WTC11 (cell line): ENCODE data around the gene NOL9. TPM values are rescaled to one million over a fixed set of nuclear protein-coding genes. Genes with fewer than 3 reads are reported as not detected.

Experiments
- ATF1 ChIP-seq: sonication (generic); formaldehyde crosslinking; IDR thresholded peaks from 2 replicates; pipeline ENCODE4 v1.8.1; 2023; ENCODE audit warnings: mild to moderate bottlenecking, moderate library complexity, missing genetic modification reagents
- ETV6 ChIP-seq: sonication (generic); formaldehyde crosslinking; IDR thresholded peaks from 2 replicates; pipeline ENCODE4 v1.8.1; 2022; ENCODE audit warnings: mild to moderate bottlenecking, missing genetic modification reagents
- FOXJ3 ChIP-seq: sonication (generic); formaldehyde crosslinking; IDR thresholded peaks from 2 replicates; pipeline ENCODE4 v1.9.0; 2021; ENCODE audit warnings: missing genetic modification reagents, mild to moderate bottlenecking, borderline replicate concordance
- GABPB1 ChIP-seq: sonication (generic); formaldehyde crosslinking; IDR thresholded peaks from 2 replicates; pipeline ENCODE4 v1.8.1; 2023; ENCODE audit warnings: mild to moderate bottlenecking, missing genetic modification reagents
- GRHL2 ChIP-seq: fragments of 250-450 bp; sonication (Bioruptor Pico); IDR thresholded peaks from 2 replicates; pipeline ENCODE4 v1.8.0; 2022; ENCODE audit warnings: mild to moderate bottlenecking, moderate library complexity; ENCODE audit not compliant: insufficient replicate concordance, severe bottlenecking
- GTF2I ChIP-seq: fragments of 250-450 bp; sonication (Bioruptor Pico); conservative IDR thresholded peaks from 2 replicates; pipeline ENCODE4 v1.4.0; 2021; ENCODE audit warnings: mild to moderate bottlenecking
- IRF2 ChIP-seq: sonication (generic); formaldehyde crosslinking; IDR thresholded peaks from 2 replicates; pipeline ENCODE4 v1.8.0; 2022; ENCODE audit warnings: low read depth, missing genetic modification reagents, borderline replicate concordance
- JUN ChIP-seq: sonication (generic); formaldehyde crosslinking; IDR thresholded peaks from 2 replicates; pipeline ENCODE4 v1.8.0; 2023; ENCODE audit warnings: mild to moderate bottlenecking, missing genetic modification reagents
- MYBL2 ChIP-seq: sonication (generic); formaldehyde crosslinking; IDR thresholded peaks from 2 replicates; pipeline ENCODE4 v1.8.1; 2023; ENCODE audit warnings: mild to moderate bottlenecking, moderate library complexity, missing genetic modification reagents
- NFYB ChIP-seq: sonication (generic); formaldehyde crosslinking; conservative IDR thresholded peaks from 2 replicates; pipeline ENCODE4 v1.8.0; 2022; ENCODE audit warnings: low read depth, missing genetic modification reagents
- PRRX2 ChIP-seq: fragments of 250-450 bp; sonication (Bioruptor Pico); IDR thresholded peaks from 2 replicates; pipeline ENCODE4 v1.8.0; 2021; ENCODE audit warnings: mild to moderate bottlenecking
- RELA ChIP-seq: sonication (generic); formaldehyde crosslinking; IDR thresholded peaks from 2 replicates; pipeline ENCODE4 v1.8.1; 2022; ENCODE audit warnings: missing genetic modification reagents, mild to moderate bottlenecking, borderline replicate concordance
- RORB ChIP-seq: fragments of 250-450 bp; sonication (Bioruptor Pico); IDR thresholded peaks from 2 replicates; pipeline ENCODE4 v1.9.0; 2021; ENCODE audit warnings: mild to moderate bottlenecking
- SMAD3 ChIP-seq: sonication (generic); formaldehyde crosslinking; IDR thresholded peaks from 2 replicates; pipeline ENCODE4 v1.8.0; 2022; ENCODE audit warnings: missing genetic modification reagents, mild to moderate bottlenecking, borderline replicate concordance
- ZBTB21 ChIP-seq: sonication (generic); formaldehyde crosslinking; IDR thresholded peaks from 2 replicates; pipeline ENCODE4 v1.8.1; 2023; ENCODE audit warnings: mild to moderate bottlenecking, missing genetic modification reagents, borderline replicate concordance
- ZNF219 ChIP-seq: sonication (generic); formaldehyde crosslinking; IDR thresholded peaks from 2 replicates; pipeline ENCODE4 v1.8.0; 2023; ENCODE audit warnings: missing genetic modification reagents, mild to moderate bottlenecking, borderline replicate concordance
- ZNF232 ChIP-seq: sonication (generic); formaldehyde crosslinking; IDR thresholded peaks from 2 replicates; pipeline ENCODE4 v1.8.0; 2022; ENCODE audit warnings: mild to moderate bottlenecking, missing genetic modification reagents
- ZNF263 ChIP-seq: sonication (generic); formaldehyde crosslinking; IDR thresholded peaks from 2 replicates; pipeline ENCODE4 v1.8.1; 2022; ENCODE audit warnings: low read depth, mild to moderate bottlenecking, moderate library complexity, missing genetic modification reagents
- total RNA-seq: library from RNA; stranded (reverse); gene quantifications from 3 replicates; pipeline ENCODE4 v1.2.3, GENCODE V29; 2021
- TF ChIP-seq, protein P1 (sequence below): sonication (generic); formaldehyde crosslinking; conservative IDR thresholded peaks from 2 replicates; pipeline ENCODE4 v1.8.1; 2023; ENCODE audit warnings: mild to moderate bottlenecking, low read depth, missing genetic modification reagents, moderate library complexity
- TF ChIP-seq, protein P2 (sequence below): sonication (generic); formaldehyde crosslinking; IDR thresholded peaks from 2 replicates; pipeline ENCODE4 v1.8.1; 2023; ENCODE audit warnings: mild to moderate bottlenecking, missing genetic modification reagents, borderline replicate concordance
- TF ChIP-seq, protein P3 (sequence below): sonication (generic); formaldehyde crosslinking; IDR thresholded peaks from 2 replicates; pipeline ENCODE4 v1.8.0; 2022; ENCODE audit warnings: mild to moderate bottlenecking, missing genetic modification reagents
- TF ChIP-seq, protein P4 (sequence below): sonication (generic); formaldehyde crosslinking; IDR thresholded peaks from 2 replicates; pipeline ENCODE4 v1.8.1; 2022; ENCODE audit warnings: mild to moderate bottlenecking, missing genetic modification reagents, moderate library complexity, borderline replicate concordance
- TF ChIP-seq, protein P5 (sequence below): fragments of 250-450 bp; sonication (Bioruptor Pico); IDR thresholded peaks from 2 replicates; pipeline ENCODE4 v1.9.0; 2021; ENCODE audit warnings: mild to moderate bottlenecking
- TF ChIP-seq, protein P6 (sequence below): sonication (generic); formaldehyde crosslinking; IDR thresholded peaks from 2 replicates; pipeline ENCODE4 v1.8.1; 2022; ENCODE audit warnings: low read depth, mild to moderate bottlenecking, moderate library complexity, missing genetic modification reagents, borderline replicate concordance
- TF ChIP-seq, protein P7 (sequence below): sonication (generic); formaldehyde crosslinking; IDR thresholded peaks from 2 replicates; pipeline ENCODE4 v1.8.0; 2022; ENCODE audit warnings: mild to moderate bottlenecking, missing genetic modification reagents

NOL9 gene
- total RNA-seq, 1 experiment from 2014 or later: 37.4 TPM

DNA sequence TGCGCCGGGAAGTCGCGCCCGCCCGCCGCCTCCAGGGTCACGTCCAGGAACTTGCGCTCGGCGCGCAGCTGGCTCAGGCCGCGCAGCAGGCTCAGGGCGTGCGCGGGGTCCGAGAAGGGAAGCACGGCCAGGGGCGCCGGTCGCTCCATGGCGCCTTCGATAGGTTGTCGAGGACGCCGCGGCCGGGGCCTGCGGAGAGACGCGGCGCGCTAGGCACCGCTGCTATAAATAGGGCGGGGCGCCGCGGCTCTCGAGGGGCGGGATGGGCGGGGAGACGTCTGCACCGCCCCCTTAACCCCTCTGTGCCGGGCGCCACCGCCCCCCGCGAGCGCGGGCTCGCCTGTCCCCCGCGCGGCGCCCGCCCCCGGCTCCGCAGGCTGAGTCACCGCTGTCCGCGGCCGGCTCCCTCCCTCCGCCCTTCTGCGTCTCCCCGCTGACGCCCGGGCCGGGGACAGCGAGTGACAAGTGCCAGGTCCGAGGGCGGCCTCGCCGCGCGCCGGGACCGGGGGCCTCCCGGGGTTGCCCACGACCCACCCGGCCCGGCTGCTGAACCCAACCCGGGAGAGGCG, 48.4 kb upstream of the NOL9 start, which contains the start of gene KLHL21 (continued):
- TF ChIP-seq, protein P1, sequence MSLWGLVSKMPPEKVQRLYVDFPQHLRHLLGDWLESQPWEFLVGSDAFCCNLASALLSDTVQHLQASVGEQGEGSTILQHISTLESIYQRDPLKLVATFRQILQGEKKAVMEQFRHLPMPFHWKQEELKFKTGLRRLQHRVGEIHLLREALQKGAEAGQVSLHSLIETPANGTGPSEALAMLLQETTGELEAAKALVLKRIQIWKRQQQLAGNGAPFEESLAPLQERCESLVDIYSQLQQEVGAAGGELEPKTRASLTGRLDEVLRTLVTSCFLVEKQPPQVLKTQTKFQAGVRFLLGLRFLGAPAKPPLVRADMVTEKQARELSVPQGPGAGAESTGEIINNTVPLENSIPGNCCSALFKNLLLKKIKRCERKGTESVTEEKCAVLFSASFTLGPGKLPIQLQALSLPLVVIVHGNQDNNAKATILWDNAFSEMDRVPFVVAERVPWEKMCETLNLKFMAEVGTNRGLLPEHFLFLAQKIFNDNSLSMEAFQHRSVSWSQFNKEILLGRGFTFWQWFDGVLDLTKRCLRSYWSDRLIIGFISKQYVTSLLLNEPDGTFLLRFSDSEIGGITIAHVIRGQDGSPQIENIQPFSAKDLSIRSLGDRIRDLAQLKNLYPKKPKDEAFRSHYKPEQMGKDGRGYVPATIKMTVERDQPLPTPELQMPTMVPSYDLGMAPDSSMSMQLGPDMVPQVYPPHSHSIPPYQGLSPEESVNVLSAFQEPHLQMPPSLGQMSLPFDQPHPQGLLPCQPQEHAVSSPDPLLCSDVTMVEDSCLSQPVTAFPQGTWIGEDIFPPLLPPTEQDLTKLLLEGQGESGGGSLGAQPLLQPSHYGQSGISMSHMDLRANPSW (CRISPR knock-in tag): no peak
- TF ChIP-seq ZNF232 (no peak), NFYB (CRISPR knock-in tag) (no peak), MYBL2 (CRISPR knock-in tag) (no peak), FOXJ3 (CRISPR knock-in tag) (no peak), GTF2I (no peak), PRRX2 (CRISPR knock-in tag) (no peak), ZNF219 (CRISPR knock-in tag) (0 out of 2 replicates have a peak, but pooled peaks have one; percentile 45), GABPB1 (CRISPR knock-in tag) (no peak), ETV6 (CRISPR knock-in tag) (no peak), RELA (no peak), IRF2 (CRISPR knock-in tag) (no peak), ZBTB21 (no peak), JUN (0 out of 2 replicates have a peak, but pooled peaks have one; percentile 33), ATF1 (CRISPR knock-in tag) (no peak), SMAD3 (CRISPR knock-in tag) (no peak), ZNF263 (CRISPR knock-in tag) (no peak), GRHL2 (CRISPR knock-in tag) (no peak), RORB (CRISPR knock-in tag) (no peak)
- TF ChIP-seq, protein P2, sequence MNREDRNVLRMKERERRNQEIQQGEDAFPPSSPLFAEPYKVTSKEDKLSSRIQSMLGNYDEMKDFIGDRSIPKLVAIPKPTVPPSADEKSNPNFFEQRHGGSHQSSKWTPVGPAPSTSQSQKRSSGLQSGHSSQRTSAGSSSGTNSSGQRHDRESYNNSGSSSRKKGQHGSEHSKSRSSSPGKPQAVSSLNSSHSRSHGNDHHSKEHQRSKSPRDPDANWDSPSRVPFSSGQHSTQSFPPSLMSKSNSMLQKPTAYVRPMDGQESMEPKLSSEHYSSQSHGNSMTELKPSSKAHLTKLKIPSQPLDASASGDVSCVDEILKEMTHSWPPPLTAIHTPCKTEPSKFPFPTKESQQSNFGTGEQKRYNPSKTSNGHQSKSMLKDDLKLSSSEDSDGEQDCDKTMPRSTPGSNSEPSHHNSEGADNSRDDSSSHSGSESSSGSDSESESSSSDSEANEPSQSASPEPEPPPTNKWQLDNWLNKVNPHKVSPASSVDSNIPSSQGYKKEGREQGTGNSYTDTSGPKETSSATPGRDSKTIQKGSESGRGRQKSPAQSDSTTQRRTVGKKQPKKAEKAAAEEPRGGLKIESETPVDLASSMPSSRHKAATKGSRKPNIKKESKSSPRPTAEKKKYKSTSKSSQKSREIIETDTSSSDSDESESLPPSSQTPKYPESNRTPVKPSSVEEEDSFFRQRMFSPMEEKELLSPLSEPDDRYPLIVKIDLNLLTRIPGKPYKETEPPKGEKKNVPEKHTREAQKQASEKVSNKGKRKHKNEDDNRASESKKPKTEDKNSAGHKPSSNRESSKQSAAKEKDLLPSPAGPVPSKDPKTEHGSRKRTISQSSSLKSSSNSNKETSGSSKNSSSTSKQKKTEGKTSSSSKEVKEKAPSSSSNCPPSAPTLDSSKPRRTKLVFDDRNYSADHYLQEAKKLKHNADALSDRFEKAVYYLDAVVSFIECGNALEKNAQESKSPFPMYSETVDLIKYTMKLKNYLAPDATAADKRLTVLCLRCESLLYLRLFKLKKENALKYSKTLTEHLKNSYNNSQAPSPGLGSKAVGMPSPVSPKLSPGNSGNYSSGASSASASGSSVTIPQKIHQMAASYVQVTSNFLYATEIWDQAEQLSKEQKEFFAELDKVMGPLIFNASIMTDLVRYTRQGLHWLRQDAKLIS (CRISPR knock-in tag): no peak; the same call in 1 of the 2 replicates
- TF ChIP-seq, protein P3, sequence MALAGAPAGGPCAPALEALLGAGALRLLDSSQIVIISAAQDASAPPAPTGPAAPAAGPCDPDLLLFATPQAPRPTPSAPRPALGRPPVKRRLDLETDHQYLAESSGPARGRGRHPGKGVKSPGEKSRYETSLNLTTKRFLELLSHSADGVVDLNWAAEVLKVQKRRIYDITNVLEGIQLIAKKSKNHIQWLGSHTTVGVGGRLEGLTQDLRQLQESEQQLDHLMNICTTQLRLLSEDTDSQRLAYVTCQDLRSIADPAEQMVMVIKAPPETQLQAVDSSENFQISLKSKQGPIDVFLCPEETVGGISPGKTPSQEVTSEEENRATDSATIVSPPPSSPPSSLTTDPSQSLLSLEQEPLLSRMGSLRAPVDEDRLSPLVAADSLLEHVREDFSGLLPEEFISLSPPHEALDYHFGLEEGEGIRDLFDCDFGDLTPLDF (CRISPR knock-in tag): no peak
- TF ChIP-seq, protein P4, sequence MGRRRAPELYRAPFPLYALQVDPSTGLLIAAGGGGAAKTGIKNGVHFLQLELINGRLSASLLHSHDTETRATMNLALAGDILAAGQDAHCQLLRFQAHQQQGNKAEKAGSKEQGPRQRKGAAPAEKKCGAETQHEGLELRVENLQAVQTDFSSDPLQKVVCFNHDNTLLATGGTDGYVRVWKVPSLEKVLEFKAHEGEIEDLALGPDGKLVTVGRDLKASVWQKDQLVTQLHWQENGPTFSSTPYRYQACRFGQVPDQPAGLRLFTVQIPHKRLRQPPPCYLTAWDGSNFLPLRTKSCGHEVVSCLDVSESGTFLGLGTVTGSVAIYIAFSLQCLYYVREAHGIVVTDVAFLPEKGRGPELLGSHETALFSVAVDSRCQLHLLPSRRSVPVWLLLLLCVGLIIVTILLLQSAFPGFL (CRISPR knock-in tag): no peak
- TF ChIP-seq, protein P5, sequence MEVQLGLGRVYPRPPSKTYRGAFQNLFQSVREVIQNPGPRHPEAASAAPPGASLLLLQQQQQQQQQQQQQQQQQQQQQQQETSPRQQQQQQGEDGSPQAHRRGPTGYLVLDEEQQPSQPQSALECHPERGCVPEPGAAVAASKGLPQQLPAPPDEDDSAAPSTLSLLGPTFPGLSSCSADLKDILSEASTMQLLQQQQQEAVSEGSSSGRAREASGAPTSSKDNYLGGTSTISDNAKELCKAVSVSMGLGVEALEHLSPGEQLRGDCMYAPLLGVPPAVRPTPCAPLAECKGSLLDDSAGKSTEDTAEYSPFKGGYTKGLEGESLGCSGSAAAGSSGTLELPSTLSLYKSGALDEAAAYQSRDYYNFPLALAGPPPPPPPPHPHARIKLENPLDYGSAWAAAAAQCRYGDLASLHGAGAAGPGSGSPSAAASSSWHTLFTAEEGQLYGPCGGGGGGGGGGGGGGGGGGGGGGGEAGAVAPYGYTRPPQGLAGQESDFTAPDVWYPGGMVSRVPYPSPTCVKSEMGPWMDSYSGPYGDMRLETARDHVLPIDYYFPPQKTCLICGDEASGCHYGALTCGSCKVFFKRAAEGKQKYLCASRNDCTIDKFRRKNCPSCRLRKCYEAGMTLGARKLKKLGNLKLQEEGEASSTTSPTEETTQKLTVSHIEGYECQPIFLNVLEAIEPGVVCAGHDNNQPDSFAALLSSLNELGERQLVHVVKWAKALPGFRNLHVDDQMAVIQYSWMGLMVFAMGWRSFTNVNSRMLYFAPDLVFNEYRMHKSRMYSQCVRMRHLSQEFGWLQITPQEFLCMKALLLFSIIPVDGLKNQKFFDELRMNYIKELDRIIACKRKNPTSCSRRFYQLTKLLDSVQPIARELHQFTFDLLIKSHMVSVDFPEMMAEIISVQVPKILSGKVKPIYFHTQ: no peak
- TF ChIP-seq, protein P6, sequence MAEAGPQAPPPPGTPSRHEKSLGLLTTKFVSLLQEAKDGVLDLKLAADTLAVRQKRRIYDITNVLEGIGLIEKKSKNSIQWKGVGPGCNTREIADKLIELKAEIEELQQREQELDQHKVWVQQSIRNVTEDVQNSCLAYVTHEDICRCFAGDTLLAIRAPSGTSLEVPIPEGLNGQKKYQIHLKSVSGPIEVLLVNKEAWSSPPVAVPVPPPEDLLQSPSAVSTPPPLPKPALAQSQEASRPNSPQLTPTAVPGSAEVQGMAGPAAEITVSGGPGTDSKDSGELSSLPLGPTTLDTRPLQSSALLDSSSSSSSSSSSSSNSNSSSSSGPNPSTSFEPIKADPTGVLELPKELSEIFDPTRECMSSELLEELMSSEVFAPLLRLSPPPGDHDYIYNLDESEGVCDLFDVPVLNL (CRISPR knock-in tag): no peak
- TF ChIP-seq, protein P7, sequence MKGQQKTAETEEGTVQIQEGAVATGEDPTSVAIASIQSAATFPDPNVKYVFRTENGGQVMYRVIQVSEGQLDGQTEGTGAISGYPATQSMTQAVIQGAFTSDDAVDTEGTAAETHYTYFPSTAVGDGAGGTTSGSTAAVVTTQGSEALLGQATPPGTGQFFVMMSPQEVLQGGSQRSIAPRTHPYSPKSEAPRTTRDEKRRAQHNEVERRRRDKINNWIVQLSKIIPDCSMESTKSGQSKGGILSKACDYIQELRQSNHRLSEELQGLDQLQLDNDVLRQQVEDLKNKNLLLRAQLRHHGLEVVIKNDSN: no peak; the same call in 1 of the 2 replicates
